SU-DHL-6 (cell line): ENCODE results near the gene PHTF2.

Source experiments
- EZH2phosphoT487 ChIP-seq: fragments of 200-600 bp; sonication (generic), shearing (Covaris generic); conservative IDR thresholded peaks from 2 replicates; pipeline ENCODE4 v1.6.1; 2018; ENCODE audit warnings: mild to moderate bottlenecking, antibody characterized with exemption, low read length, moderate library complexity, mixed read lengths
- TF ChIP-seq, protein P1 (sequence below): fragments of 200-600 bp; sonication (generic); IDR thresholded peaks from one replicate; pipeline ENCODE4 v1.5.1; 2017; ENCODE audit warnings: antibody characterized with exemption, mild to moderate bottlenecking, low read length, moderate library complexity; ENCODE audit not compliant: insufficient read depth, poor library complexity, severe bottlenecking

DNA sequence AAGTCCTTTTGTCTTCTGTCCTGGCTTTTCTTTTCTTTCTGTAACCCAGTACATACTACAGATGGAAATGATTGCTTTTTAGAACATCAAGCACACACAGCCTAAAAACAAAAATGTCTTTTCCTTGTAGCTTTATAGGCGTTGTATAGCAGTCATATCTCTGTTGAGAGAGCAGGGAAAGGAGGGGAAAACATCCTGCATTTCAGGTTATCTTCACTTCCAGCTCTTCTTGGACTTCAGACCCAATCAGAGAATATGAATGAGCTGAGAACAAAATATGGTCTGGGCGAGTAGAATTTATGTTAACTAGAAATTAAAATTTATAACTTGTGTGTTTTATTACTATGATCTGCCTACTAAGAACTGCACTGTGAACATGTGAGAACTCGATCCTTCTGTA lies 15.0 kb upstream of the PHTF2 start:
- TF ChIP-seq, protein P1, sequence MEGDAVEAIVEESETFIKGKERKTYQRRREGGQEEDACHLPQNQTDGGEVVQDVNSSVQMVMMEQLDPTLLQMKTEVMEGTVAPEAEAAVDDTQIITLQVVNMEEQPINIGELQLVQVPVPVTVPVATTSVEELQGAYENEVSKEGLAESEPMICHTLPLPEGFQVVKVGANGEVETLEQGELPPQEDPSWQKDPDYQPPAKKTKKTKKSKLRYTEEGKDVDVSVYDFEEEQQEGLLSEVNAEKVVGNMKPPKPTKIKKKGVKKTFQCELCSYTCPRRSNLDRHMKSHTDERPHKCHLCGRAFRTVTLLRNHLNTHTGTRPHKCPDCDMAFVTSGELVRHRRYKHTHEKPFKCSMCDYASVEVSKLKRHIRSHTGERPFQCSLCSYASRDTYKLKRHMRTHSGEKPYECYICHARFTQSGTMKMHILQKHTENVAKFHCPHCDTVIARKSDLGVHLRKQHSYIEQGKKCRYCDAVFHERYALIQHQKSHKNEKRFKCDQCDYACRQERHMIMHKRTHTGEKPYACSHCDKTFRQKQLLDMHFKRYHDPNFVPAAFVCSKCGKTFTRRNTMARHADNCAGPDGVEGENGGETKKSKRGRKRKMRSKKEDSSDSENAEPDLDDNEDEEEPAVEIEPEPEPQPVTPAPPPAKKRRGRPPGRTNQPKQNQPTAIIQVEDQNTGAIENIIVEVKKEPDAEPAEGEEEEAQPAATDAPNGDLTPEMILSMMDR: no peak
- no peak for TF ChIP-seq EZH2phosphoT487
